ENCODE data around the gene ACSM6. TPM values are rescaled to one million over a fixed set of nuclear protein-coding genes. Genes with fewer than 3 reads are reported as not detected.

ACSM6 gene
- total RNA-seq, 2 experiments from 2014 or later = not detected

DNA sequence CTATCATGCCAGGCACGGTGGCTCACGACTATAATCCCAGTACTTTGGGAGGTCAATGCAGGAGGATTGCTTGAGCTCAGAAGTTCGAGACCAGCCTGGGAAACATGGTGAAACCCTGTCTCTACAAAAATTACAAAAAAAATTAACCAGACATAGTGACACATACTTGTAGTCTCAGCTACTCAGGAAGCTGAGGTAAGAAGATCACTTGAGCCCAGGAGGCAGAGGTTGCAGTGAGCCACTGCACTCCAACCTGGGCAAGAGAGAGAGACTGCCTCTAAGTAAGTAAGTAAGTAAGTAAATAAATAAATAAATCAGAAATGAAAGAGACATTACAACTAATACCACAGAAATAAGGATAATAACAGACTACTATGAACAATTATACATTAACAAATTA is 60.6 kb downstream of the ACSM6 start:
- no TSS peak for BruUV-seq (replicated peaks)
- no peak overlapping the region for H2AFZ ChIP-seq (ENCODE audit: low read length)
- CTCF ChIA-PET (ENCODE audit: unreplicated experiment) = no interaction called here
- no peaks in the 10 kb centered on the region for H3K9me2 ChIP-seq (ENCODE audit: insufficient read depth, low read length)
- peaks cover 14% of the 10 kb centered on the region for H3K36me3 ChIP-seq (ENCODE audit: insufficient read depth, low read length)
- no peaks in the 10 kb centered on the region for H4K20me1 ChIP-seq (ENCODE audit: insufficient read depth, low read length)
- no peak overlapping the region for H3K4me2 ChIP-seq (ENCODE audit: low read length)
- H3K79me2 ChIP-seq (ENCODE audit: insufficient read depth, low read depth, low read length) = no peaks in the 10 kb centered on the region
- TF ChIP-seq, protein P1, sequence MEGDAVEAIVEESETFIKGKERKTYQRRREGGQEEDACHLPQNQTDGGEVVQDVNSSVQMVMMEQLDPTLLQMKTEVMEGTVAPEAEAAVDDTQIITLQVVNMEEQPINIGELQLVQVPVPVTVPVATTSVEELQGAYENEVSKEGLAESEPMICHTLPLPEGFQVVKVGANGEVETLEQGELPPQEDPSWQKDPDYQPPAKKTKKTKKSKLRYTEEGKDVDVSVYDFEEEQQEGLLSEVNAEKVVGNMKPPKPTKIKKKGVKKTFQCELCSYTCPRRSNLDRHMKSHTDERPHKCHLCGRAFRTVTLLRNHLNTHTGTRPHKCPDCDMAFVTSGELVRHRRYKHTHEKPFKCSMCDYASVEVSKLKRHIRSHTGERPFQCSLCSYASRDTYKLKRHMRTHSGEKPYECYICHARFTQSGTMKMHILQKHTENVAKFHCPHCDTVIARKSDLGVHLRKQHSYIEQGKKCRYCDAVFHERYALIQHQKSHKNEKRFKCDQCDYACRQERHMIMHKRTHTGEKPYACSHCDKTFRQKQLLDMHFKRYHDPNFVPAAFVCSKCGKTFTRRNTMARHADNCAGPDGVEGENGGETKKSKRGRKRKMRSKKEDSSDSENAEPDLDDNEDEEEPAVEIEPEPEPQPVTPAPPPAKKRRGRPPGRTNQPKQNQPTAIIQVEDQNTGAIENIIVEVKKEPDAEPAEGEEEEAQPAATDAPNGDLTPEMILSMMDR (conservative IDR thresholded peaks at IDR 0.05; ENCODE audit: low read length) = no peak
- no peak for TF ChIP-seq EZH2phosphoT487 (IDR thresholded peaks at IDR 0.05; ENCODE audit: borderline replicate concordance, low read depth, low read length)
- H3K4me3 ChIP-seq (ENCODE audit: low read depth, low read length, poor library complexity, severe bottlenecking) = no peak overlapping the region
- POLR2A ChIA-PET = interaction anchor here (0.6 kb wide), 1 partner anchor 16 kb away, joined by 3 read pairs; no protein-coding TSS in a partner anchor
- peaks cover 9% of the 10 kb centered on the region for H3K4me1 ChIP-seq (ENCODE audit: insufficient read depth, low read length, poor library complexity, severe bottlenecking)
- no peak for DNase-seq (ENCODE audit: low spot score)
- H3K27ac ChIP-seq (ENCODE audit: low read depth, low read length, poor library complexity, severe bottlenecking) = no peak overlapping the region
- intact Hi-C loops (cut with micrococcal nuclease; ENCODE audit: unreplicated experiment) = no loop called here
- peaks cover 9% of the 10 kb centered on the region; the same call in 1 of the 2 replicates for H3K9me3 ChIP-seq (ENCODE audit: low read length)

DNA sequence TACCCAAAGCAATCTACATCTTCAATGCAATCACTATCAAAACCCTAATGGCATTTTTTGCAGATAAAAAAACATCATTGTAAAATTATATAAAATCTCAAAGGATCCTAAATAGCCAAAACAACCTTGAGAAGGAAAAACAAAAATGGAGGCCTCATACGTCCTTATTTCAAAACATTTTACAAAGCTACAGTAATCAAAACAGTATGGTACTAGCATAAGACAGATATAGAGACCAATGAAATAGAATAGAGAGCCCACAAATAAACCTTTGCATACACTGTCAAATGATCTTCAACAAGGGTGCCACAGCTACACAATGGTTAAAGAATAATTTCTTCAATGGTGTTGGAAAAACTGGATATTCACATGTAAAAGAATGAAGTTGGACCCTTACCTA is 62.2 kb downstream of the ACSM6 start:
- Histone ChIP-seq H4K20me1 (ENCODE audit: insufficient read depth, low read length) (no peaks in the 10 kb centered on the region), H3K9me3 (ENCODE audit: low read length) (peaks cover 9% of the 10 kb centered on the region; the same call in 1 of the 2 replicates), H3K79me2 (ENCODE audit: insufficient read depth, low read depth, low read length) (no peaks in the 10 kb centered on the region), H3K36me3 (ENCODE audit: insufficient read depth, low read length) (peaks cover 14% of the 10 kb centered on the region), H2AFZ (ENCODE audit: low read length) (no peak overlapping the region), H3K9me2 (ENCODE audit: insufficient read depth, low read length) (no peaks in the 10 kb centered on the region), H3K27ac (ENCODE audit: low read depth, low read length, poor library complexity, severe bottlenecking) (no peak overlapping the region), H3K4me1 (ENCODE audit: insufficient read depth, low read length, poor library complexity, severe bottlenecking) (peaks cover 9% of the 10 kb centered on the region), H3K4me3 (ENCODE audit: low read depth, low read length, poor library complexity, severe bottlenecking) (no peak overlapping the region), H3K4me2 (ENCODE audit: low read length) (no peak overlapping the region)
- DNase-seq (ENCODE audit: low spot score) = no peak
- intact Hi-C loops (cut with micrococcal nuclease; ENCODE audit: unreplicated experiment) = no loop called here
- ChIA-PET CTCF (ENCODE audit: unreplicated experiment) (no interaction called here), POLR2A (no interaction called here)
- BruUV-seq (replicated peaks) = no TSS peak
- no peak for TF ChIP-seq EZH2phosphoT487 (IDR thresholded peaks at IDR 0.05; ENCODE audit: borderline replicate concordance, low read depth, low read length)
- TF ChIP-seq, protein P1 (conservative IDR thresholded peaks at IDR 0.05; ENCODE audit: low read length) = no peak

DNA sequence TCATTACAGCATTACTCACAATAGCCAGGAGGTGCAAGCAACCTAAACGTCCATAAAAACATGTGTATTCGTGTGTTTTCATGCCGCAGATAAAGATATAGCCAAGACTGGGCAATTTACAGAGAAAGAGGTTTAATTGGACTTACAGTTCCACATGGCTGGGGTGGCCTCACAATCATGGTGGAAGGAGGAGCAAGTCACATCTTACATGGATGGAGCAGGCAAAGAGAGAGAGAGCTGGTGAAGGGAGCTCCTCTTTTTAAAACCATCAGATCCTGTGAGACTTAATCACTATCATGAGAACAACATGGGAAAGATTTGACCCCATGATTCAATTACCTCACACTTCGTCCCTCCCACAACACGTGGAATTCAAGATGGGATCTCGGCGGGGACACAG is 63.8 kb downstream of the ACSM6 start:
- no peaks in the 10 kb centered on the region for H3K9me2 ChIP-seq (ENCODE audit: insufficient read depth, low read length)
- no peak overlapping the region for H2AFZ ChIP-seq (ENCODE audit: low read length)
- H3K4me2 ChIP-seq (ENCODE audit: low read length) = no peak overlapping the region
- no peak for TF ChIP-seq EZH2phosphoT487 (IDR thresholded peaks at IDR 0.05; ENCODE audit: borderline replicate concordance, low read depth, low read length)
- TF ChIP-seq, protein P1 (conservative IDR thresholded peaks at IDR 0.05; ENCODE audit: low read length) = no peak
- intact Hi-C loops (cut with micrococcal nuclease; ENCODE audit: unreplicated experiment) = no loop called here
- H3K79me2 ChIP-seq (ENCODE audit: insufficient read depth, low read depth, low read length) = no peaks in the 10 kb centered on the region
- DNase-seq (ENCODE audit: low spot score) = no peak
- peaks cover 7% of the 10 kb centered on the region for H3K4me1 ChIP-seq (ENCODE audit: insufficient read depth, low read length, poor library complexity, severe bottlenecking)
- H4K20me1 ChIP-seq (ENCODE audit: insufficient read depth, low read length) = no peaks in the 10 kb centered on the region
- peaks cover 9% of the 10 kb centered on the region; the same call in 1 of the 2 replicates for H3K9me3 ChIP-seq (ENCODE audit: low read length)
- BruUV-seq (replicated peaks) = no TSS peak
- POLR2A ChIA-PET = no interaction called here
- H3K4me3 ChIP-seq (ENCODE audit: low read depth, low read length, poor library complexity, severe bottlenecking) = no peak overlapping the region
- H3K27ac ChIP-seq (ENCODE audit: low read depth, low read length, poor library complexity, severe bottlenecking) = no peak overlapping the region
- H3K36me3 ChIP-seq (ENCODE audit: insufficient read depth, low read length) = peaks cover 14% of the 10 kb centered on the region
- CTCF ChIA-PET (ENCODE audit: unreplicated experiment) = no interaction called here

Data from OCI-LY7 (cell line).